Loucy (cell line): ENCODE measurements around the gene SCRG1.

Source experiments
- H2AFZ ChIP-seq: fragments of 200-600 bp; sonication (generic); 2 replicates; pipeline ENCODE4 v1.6.0; 2016; ENCODE audit warnings: antibody characterized with exemption, mild to moderate bottlenecking, low read length, moderate library complexity
- H3F3A ChIP-seq: fragments of 200-600 bp; 2 replicates; pipeline ENCODE4 v1.6.0; 2016; ENCODE audit warnings: antibody characterized with exemption, low read depth, mild to moderate bottlenecking
- H3K27me3 ChIP-seq: fragments of 200-600 bp; sonication (generic); 2 replicates; pipeline ENCODE4 v1.6.1; 2014; ENCODE audit warnings: low read length, mild to moderate bottlenecking; ENCODE audit not compliant: insufficient read depth, poor library complexity, severe bottlenecking
- H3K36me3 ChIP-seq: fragments of 200-600 bp; sonication (generic); 2 replicates; pipeline ENCODE4 v1.6.1; 2016; ENCODE audit warnings: low read length; ENCODE audit not compliant: insufficient read depth
- H3K4me1 ChIP-seq: fragments of 200-600 bp; sonication (generic); 2 replicates; pipeline ENCODE4 v1.5.1; 2014; ENCODE audit warnings: low read length, mild to moderate bottlenecking; ENCODE audit not compliant: insufficient read depth, poor library complexity, severe bottlenecking
- H3K4me2 ChIP-seq: fragments of 200-600 bp; sonication (generic); 2 replicates; pipeline ENCODE4 v1.6.0; 2014; ENCODE audit warnings: antibody characterized with exemption, low read length, low read depth, mild to moderate bottlenecking; ENCODE audit not compliant: poor library complexity, severe bottlenecking
- H3K4me3 ChIP-seq: fragments of 200-600 bp; sonication (generic); 2 replicates; pipeline ENCODE4 v1.5.1; 2014; ENCODE audit warnings: low read length, mild to moderate bottlenecking, mixed read lengths; ENCODE audit not compliant: poor library complexity, severe bottlenecking
- H3K79me2 ChIP-seq: fragments of 200-600 bp; sonication (generic); 2 replicates; pipeline ENCODE4 v1.6.1; 2014; ENCODE audit warnings: low read length; ENCODE audit not compliant: insufficient read depth
- H3K9ac ChIP-seq: fragments of 200-600 bp; sonication (generic); 2 replicates; pipeline ENCODE4 v1.6.0; 2014; ENCODE audit warnings: mild to moderate bottlenecking, low read depth, low read length, moderate library complexity; ENCODE audit not compliant: poor library complexity, severe bottlenecking
- H3K9me2 ChIP-seq: fragments of 200-600 bp; sonication (generic); replicated peaks from 2 replicates; pipeline ENCODE4 v1.6.1; 2016; ENCODE audit warnings: low read depth, low read length, mixed read lengths
- H3K9me3 ChIP-seq: fragments of 200-600 bp; sonication (generic); 2 replicates; pipeline ENCODE4 v1.6.1; 2014; ENCODE audit warnings: mild to moderate bottlenecking, antibody characterized with exemption, low read length, low read depth; ENCODE audit not compliant: insufficient read depth
- H4K20me1 ChIP-seq: fragments of 200-600 bp; sonication (generic); 2 replicates; pipeline ENCODE4 v1.6.0; 2014; ENCODE audit warnings: antibody characterized with exemption, low read length, mild to moderate bottlenecking; ENCODE audit not compliant: insufficient read depth, poor library complexity, severe bottlenecking
- EZH2phosphoT487 ChIP-seq: fragments of 200-600 bp; IDR thresholded peaks from 2 replicates; pipeline ENCODE4 v1.6.1; 2018; ENCODE audit warnings: antibody characterized with exemption, mild to moderate bottlenecking, moderate library complexity, borderline replicate concordance
- TF ChIP-seq, protein P1 (sequence below): fragments of 200-600 bp; sonication (generic); conservative IDR thresholded peaks from 2 replicates; pipeline ENCODE4 v1.5.1; 2014; ENCODE audit warnings: mild to moderate bottlenecking, antibody characterized with exemption, low read length

The SCRG1 gene

DNA sequence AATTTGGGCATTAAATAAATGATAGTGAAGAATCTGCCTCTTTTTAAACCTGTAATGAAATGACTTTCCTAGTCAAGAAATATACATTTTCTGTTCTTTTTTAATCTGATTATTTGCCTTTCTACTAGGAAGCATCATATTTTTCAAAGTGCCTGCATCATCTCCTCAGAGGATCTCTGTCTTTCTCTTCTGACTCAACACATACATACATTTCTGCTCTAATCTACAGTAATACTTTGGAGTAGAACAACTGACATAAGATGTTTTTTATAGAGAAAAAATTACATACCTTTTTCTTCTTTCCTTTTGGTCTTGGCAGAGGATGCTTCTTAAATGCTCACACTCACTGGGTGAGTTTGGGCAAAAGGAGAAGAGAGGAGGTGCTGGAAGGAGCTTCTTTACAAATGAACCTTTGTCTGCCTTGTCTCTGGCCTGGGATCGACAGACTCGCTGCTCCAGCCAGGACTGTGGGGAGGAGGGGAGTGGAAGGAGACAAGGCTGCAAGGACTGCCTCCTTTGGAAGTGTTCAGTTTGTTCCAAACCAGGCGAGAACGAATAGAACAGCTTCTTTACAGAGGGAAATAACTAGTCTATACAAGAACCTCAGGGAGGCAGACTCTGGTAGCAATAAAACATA, at the start of gene SCRG1:
TSS of gene SCRG1 (minus strand) at position 338 of the 637 bp plus-strand sequence. CDS start 7,702 bp downstream, outside the sequence.
- TF ChIP-seq EZH2phosphoT487: no peak
- TF ChIP-seq, protein P1, sequence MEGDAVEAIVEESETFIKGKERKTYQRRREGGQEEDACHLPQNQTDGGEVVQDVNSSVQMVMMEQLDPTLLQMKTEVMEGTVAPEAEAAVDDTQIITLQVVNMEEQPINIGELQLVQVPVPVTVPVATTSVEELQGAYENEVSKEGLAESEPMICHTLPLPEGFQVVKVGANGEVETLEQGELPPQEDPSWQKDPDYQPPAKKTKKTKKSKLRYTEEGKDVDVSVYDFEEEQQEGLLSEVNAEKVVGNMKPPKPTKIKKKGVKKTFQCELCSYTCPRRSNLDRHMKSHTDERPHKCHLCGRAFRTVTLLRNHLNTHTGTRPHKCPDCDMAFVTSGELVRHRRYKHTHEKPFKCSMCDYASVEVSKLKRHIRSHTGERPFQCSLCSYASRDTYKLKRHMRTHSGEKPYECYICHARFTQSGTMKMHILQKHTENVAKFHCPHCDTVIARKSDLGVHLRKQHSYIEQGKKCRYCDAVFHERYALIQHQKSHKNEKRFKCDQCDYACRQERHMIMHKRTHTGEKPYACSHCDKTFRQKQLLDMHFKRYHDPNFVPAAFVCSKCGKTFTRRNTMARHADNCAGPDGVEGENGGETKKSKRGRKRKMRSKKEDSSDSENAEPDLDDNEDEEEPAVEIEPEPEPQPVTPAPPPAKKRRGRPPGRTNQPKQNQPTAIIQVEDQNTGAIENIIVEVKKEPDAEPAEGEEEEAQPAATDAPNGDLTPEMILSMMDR: no peak
- H3K36me3 ChIP-seq: no peaks in the 10 kb centered on the region
- no peaks in the 10 kb centered on the region for H3K9me3 ChIP-seq
- H3K4me1 ChIP-seq: no peaks in the 10 kb centered on the region
- no peaks in the 10 kb centered on the region for H4K20me1 ChIP-seq
- H2AFZ ChIP-seq: no peak within 1 kb of the TSS
- H3K27me3 ChIP-seq: no peaks in the 10 kb centered on the region
- no peak within 1 kb of the TSS for H3K9ac ChIP-seq
- no peaks in the 10 kb centered on the region for H3K9me2 ChIP-seq
- no peaks in the 10 kb centered on the region for H3K79me2 ChIP-seq
- H3K4me3 ChIP-seq: no peak within 1 kb of the TSS
- H3F3A ChIP-seq: no peaks in the 10 kb centered on the region
- no peak within 1 kb of the TSS for H3K4me2 ChIP-seq

DNA sequence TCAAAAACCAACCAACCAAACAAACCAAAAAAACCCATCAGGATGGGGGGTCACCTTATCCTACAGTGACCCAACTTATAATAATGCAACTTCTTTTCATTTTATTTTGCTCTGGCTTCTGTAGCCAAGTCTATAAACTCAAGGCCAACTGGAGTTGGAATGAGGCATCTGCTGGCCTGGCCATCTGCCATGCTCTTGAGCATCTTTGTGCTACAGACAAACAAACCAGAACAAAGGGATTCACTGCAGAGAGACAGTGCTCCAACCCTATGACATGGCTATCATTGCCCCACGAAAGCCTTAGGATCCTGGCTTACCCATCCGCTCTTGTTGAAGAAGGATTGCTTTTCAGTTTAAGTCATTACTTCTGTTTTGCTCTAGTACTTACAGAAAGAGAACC, 49.2 kb upstream of the SCRG1 start:
- no peak for TF ChIP-seq EZH2phosphoT487
- TF ChIP-seq, protein P1: no peak
- no peaks in the 10 kb centered on the region for H3K79me2 ChIP-seq
- no peaks in the 10 kb centered on the region for H3K9me2 ChIP-seq
- H3K4me1 ChIP-seq: no peaks in the 10 kb centered on the region
- H2AFZ ChIP-seq: no peak overlapping the region
- no peak overlapping the region for H3K9ac ChIP-seq
- H3K4me2 ChIP-seq: no peak overlapping the region
- H3K4me3 ChIP-seq: no peak overlapping the region
- H3K36me3 ChIP-seq: no peaks in the 10 kb centered on the region
- H3K27me3 ChIP-seq: no peaks in the 10 kb centered on the region
- no peaks in the 10 kb centered on the region for H3F3A ChIP-seq
- no peaks in the 10 kb centered on the region for H4K20me1 ChIP-seq
- H3K9me3 ChIP-seq: no peaks in the 10 kb centered on the region

DNA sequence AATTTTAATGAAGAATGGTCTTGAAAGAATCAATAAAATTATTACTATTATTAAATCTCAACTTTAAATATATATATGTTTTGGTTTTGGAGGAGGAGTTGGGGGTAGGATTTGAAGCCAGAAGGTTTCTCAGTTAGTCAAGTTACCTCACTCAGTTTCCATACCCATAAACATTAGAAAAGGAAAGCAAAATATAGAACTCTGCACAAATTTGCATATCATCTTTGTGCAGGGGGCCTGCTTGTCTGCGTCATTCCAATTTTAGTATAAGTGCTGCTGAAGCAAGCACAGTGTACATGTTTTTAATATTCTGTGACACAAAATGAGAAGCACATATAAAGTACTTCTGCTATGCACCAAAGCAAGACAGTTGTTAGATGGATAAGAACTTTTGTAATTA, 47.5 kb upstream of the SCRG1 start:
- Histone ChIP-seq H4K20me1 (no peaks in the 10 kb centered on the region), H3K4me2 (no peak overlapping the region), H3F3A (no peaks in the 10 kb centered on the region), H3K79me2 (no peaks in the 10 kb centered on the region), H3K9ac (no peak overlapping the region), H3K36me3 (no peaks in the 10 kb centered on the region), H3K9me2 (no peaks in the 10 kb centered on the region), H3K4me3 (no peak overlapping the region), H2AFZ (no peak overlapping the region), H3K27me3 (no peaks in the 10 kb centered on the region), H3K9me3 (no peaks in the 10 kb centered on the region), H3K4me1 (no peaks in the 10 kb centered on the region)
- no peak for TF ChIP-seq EZH2phosphoT487
- TF ChIP-seq, protein P1: no peak
